KMS-11 (cell line): ENCODE results near the gene GATA6.

Source experiments
- H2AFZ ChIP-seq: fragments of 200-600 bp; sonication (generic); 2 replicates; pipeline ENCODE4 v1.6.1; 2016; ENCODE audit warnings: antibody characterized with exemption, mixed run types, low read depth
- H3K27ac ChIP-seq: fragments of 200-600 bp; sonication (generic); 2 replicates; pipeline ENCODE4 v1.6.1; 2016; ENCODE audit warnings: mild to moderate bottlenecking, mixed run types
- H3K27me3 ChIP-seq: fragments of 200-600 bp; sonication (generic); 2 replicates; pipeline ENCODE4 v1.6.1; 2017; ENCODE audit warnings: mild to moderate bottlenecking, low read depth, mixed run types, moderate library complexity; ENCODE audit not compliant: insufficient read depth
- H3K36me3 ChIP-seq: fragments of 200-600 bp; sonication (generic); 2 replicates; pipeline ENCODE4 v1.6.1; 2017; ENCODE audit warnings: mild to moderate bottlenecking, mixed run types; ENCODE audit not compliant: insufficient read depth
- H3K4me1 ChIP-seq: fragments of 200-600 bp; sonication (generic); 2 replicates; pipeline ENCODE4 v1.6.1; 2016; ENCODE audit warnings: mild to moderate bottlenecking, low read depth, mixed run types; ENCODE audit not compliant: poor library complexity, severe bottlenecking
- H3K4me2 ChIP-seq: fragments of 200-600 bp; sonication (generic); 2 replicates; pipeline ENCODE4 v1.7.0; 2016; ENCODE audit warnings: mild to moderate bottlenecking, mixed run types
- H3K4me3 ChIP-seq: fragments of 200-600 bp; sonication (generic); IDR thresholded peaks from 2 replicates; pipeline ENCODE4 v1.6.1; 2017; ENCODE audit warnings: low read depth, low read length, mixed read lengths; ENCODE audit not compliant: insufficient read depth
- H3K79me2 ChIP-seq: fragments of 200-600 bp; sonication (generic); 2 replicates; pipeline ENCODE4 v1.6.1; 2016; ENCODE audit warnings: low read depth, mixed run types; ENCODE audit not compliant: insufficient read depth
- H3K9ac ChIP-seq: fragments of 200-600 bp; sonication (generic); 2 replicates; pipeline ENCODE4 v1.6.1; 2016; ENCODE audit warnings: mild to moderate bottlenecking, mixed run types
- H4K20me1 ChIP-seq: fragments of 200-600 bp; sonication (generic); 2 replicates; pipeline ENCODE4 v1.6.1; 2016; ENCODE audit warnings: mild to moderate bottlenecking, mixed run types; ENCODE audit not compliant: insufficient read depth
- TF ChIP-seq, protein P1 (sequence below): fragments of 200-600 bp; sonication (generic); conservative IDR thresholded peaks from 2 replicates; pipeline ENCODE4 v1.6.1; 2017; ENCODE audit warnings: low read depth, mild to moderate bottlenecking, antibody characterized with exemption, low read length, moderate library complexity, mixed read lengths

Gene GATA6

DNA sequence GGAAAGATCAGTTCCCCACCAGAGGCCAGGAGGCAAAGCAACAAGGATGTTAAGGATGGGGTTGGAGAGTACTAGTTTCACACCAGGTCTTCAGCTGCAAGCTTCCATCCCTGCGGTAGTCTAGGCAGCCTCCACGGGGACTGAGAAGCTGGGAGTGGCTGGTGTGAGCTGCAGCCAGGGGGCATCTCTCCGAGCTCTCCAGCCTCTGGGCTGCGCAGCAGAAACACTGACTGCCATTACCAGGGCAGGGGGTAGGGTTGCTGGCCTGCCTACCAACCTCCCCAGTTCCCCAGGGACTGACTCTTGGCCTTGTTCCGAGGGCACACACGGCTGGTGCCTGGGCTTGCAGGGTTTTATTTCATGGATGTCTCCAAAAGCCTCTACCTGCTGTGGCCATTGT lies 15.9 kb downstream of the GATA6 start:
- no peaks in the 10 kb centered on the region for H3K4me1 ChIP-seq
- no peak overlapping the region for H3K9ac ChIP-seq
- H3K27me3 ChIP-seq = no peaks in the 10 kb centered on the region
- H3K36me3 ChIP-seq = no peaks in the 10 kb centered on the region
- H3K27ac ChIP-seq = no peak overlapping the region
- TF ChIP-seq, protein P1, sequence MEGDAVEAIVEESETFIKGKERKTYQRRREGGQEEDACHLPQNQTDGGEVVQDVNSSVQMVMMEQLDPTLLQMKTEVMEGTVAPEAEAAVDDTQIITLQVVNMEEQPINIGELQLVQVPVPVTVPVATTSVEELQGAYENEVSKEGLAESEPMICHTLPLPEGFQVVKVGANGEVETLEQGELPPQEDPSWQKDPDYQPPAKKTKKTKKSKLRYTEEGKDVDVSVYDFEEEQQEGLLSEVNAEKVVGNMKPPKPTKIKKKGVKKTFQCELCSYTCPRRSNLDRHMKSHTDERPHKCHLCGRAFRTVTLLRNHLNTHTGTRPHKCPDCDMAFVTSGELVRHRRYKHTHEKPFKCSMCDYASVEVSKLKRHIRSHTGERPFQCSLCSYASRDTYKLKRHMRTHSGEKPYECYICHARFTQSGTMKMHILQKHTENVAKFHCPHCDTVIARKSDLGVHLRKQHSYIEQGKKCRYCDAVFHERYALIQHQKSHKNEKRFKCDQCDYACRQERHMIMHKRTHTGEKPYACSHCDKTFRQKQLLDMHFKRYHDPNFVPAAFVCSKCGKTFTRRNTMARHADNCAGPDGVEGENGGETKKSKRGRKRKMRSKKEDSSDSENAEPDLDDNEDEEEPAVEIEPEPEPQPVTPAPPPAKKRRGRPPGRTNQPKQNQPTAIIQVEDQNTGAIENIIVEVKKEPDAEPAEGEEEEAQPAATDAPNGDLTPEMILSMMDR = no peak
- no peak overlapping the region for H2AFZ ChIP-seq
- no peak overlapping the region for H3K4me2 ChIP-seq
- H3K79me2 ChIP-seq = no peaks in the 10 kb centered on the region
- H3K4me3 ChIP-seq = no peak overlapping the region
- no peaks in the 10 kb centered on the region for H4K20me1 ChIP-seq

DNA sequence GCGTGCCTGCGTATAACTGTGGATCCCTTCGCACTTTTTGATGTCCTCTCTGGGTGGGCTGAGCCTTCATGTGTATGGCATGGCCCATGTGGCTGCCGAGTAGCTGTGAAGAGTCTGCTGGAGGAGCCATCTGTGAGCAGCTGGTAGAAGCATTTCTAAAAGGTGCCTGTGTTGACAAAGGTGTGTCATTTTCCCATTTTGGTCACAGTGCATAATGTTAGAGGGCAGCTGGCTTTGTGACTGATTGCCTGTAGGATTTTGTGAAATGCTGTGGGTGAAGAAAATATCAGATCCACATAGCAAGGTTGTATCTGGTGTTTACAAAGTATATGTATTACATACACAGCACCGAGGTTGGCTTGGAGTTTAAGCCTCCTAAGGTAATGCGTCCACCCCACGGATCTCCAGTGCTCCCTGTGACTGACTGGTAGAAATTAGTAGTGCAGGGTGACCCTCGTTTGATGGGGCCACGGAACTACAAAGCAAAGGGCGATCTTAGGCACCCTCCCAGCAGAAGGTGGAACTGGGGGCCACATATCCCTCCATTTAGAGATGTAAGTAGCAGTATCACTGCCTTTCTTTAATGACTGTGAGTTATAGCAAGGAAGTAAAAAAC lies 16.5 kb downstream of the GATA6 start:
- Histone ChIP-seq H3K27me3 (no peaks in the 10 kb centered on the region), H2AFZ (no peak overlapping the region), H3K4me1 (no peaks in the 10 kb centered on the region), H3K4me2 (no peak overlapping the region), H3K79me2 (no peaks in the 10 kb centered on the region), H3K9ac (no peak overlapping the region), H3K27ac (no peak overlapping the region), H4K20me1 (no peaks in the 10 kb centered on the region), H3K36me3 (no peaks in the 10 kb centered on the region), H3K4me3 (no peak overlapping the region)
- TF ChIP-seq, protein P1 = no peak

DNA sequence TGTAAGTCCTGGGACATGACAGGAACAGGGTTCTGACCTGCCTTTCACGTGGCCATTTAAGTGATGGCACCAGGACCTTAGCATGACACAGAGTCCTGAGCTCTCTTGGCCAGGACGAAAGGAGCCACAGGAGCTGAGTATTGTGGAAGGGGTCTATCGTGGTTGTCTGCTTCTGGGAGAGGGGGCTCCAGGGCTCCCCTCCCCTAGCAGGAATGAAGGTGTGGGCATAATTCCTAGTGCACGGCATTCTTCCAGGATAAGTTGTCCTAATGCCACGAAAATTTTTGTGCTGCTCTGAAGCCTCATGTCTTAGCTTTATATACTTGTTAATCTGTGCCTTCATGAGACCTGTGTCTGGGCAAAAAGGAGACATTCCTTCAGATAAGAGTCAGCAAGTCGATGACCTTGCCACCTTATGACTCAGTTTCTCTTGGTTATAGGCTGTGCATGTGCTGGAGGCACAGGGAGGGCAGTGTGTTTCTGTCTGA lies 17.1 kb downstream of the GATA6 start:
- H2AFZ ChIP-seq = no peak overlapping the region
- no peak overlapping the region for H3K27ac ChIP-seq
- no peaks in the 10 kb centered on the region for H3K79me2 ChIP-seq
- no peaks in the 10 kb centered on the region for H3K36me3 ChIP-seq
- H3K4me3 ChIP-seq = no peak overlapping the region
- H3K4me2 ChIP-seq = no peak overlapping the region
- TF ChIP-seq, protein P1 = no peak
- H3K9ac ChIP-seq = no peak overlapping the region
- no peaks in the 10 kb centered on the region for H4K20me1 ChIP-seq
- H3K27me3 ChIP-seq = no peaks in the 10 kb centered on the region
- H3K4me1 ChIP-seq = no peaks in the 10 kb centered on the region

DNA sequence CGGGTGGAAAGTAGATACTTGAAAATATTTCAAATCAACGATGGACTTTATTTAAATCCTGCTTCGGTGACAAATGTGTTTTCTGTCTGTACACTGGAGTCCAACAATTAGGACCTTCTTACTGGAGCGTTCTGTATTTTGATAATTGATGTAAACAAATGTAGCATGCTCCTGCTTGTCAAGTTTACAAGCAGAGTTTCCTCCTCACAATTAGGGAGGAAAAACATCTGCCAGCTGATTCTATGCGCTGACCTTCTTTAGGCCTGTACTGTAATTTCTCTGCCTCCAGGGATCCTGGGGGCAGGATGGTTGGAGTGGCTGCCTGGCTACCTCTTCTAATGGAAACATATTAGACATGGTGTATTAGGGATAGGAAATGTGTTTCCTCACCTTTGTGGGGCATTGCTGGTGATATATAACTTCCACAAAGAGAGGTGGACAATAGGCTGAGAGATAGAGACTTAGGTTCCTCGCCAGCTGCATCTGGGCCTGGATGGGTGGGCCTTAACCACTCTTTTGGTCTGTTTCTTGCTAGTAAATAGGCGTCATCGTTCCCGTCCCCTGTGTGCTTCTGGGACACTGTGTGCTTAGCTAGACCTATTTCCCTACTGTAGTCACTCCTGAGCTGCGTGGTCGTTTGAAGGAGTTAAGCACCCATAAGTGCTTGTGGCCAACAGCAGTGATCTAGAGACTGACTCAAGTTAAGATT lies 19.3 kb downstream of the GATA6 start:
- Histone ChIP-seq H3K9ac (no peak overlapping the region), H3K36me3 (no peaks in the 10 kb centered on the region), H3K4me3 (no peak overlapping the region), H4K20me1 (no peaks in the 10 kb centered on the region), H3K4me2 (no peak overlapping the region), H3K27me3 (no peaks in the 10 kb centered on the region), H2AFZ (no peak overlapping the region), H3K27ac (no peak overlapping the region), H3K79me2 (no peaks in the 10 kb centered on the region), H3K4me1 (no peaks in the 10 kb centered on the region)
- TF ChIP-seq, protein P1 = no peak
